Measurements from ENCODE around the gene COL9A3.

DNA sequence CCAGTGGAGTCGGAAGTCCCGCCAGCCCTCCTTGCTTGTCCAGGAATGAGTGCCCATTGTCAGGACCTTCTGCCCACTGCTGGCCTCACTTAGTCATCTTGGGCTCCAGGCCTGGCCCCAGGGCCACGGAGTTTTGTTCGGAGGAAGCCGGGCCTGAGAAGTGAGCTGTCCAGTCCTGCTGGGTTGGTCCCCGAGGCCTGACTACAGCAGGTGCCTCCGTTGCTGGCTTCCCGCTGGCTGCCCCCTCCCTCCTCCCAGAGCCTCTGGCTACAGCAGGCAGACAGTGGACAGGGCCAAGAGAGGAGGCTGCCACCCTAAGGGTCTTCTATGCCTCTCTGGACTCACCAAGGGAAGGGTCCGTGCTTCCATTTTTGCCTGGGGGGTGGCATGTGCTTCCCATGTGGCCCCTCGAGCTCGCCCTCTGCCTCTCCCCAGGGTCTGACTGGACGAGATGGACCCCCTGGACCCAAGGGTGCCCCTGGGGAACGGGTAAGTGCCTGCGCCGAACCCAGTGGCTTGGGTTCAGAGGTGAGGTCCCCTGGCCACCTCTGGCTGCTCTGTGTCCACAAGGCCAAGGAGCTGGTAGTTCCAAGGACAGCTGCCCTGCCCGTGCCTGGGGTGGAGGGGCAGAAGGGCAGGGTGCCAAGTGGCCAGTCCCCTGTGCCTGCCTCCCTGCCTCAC lies 2.8 kb downstream of the COL9A3 start:
- TF ChIP-seq, protein P1, sequence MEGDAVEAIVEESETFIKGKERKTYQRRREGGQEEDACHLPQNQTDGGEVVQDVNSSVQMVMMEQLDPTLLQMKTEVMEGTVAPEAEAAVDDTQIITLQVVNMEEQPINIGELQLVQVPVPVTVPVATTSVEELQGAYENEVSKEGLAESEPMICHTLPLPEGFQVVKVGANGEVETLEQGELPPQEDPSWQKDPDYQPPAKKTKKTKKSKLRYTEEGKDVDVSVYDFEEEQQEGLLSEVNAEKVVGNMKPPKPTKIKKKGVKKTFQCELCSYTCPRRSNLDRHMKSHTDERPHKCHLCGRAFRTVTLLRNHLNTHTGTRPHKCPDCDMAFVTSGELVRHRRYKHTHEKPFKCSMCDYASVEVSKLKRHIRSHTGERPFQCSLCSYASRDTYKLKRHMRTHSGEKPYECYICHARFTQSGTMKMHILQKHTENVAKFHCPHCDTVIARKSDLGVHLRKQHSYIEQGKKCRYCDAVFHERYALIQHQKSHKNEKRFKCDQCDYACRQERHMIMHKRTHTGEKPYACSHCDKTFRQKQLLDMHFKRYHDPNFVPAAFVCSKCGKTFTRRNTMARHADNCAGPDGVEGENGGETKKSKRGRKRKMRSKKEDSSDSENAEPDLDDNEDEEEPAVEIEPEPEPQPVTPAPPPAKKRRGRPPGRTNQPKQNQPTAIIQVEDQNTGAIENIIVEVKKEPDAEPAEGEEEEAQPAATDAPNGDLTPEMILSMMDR (IDR thresholded peaks at IDR 0.05; ENCODE audit: poor library complexity, severe bottlenecking): no peak
- TF ChIP-seq RAD21 (conservative IDR thresholded peaks at IDR 0.05) (no peak), EP300 (conservative IDR thresholded peaks at IDR 0.05; ENCODE audit: poor library complexity, severe bottlenecking) (no peak)

Measured in neural cell (in vitro differentiated cells).